NCI-H2196 (cell line): Measurements from ENCODE around the gene MED27.

Source experiments
- DNase-seq: peaks from one replicate; lab custom pipeline; 2025; ENCODE audit not compliant: unreplicated experiment; lab: John Stamatoyannopoulos, UW

The MED27 gene

DNA sequence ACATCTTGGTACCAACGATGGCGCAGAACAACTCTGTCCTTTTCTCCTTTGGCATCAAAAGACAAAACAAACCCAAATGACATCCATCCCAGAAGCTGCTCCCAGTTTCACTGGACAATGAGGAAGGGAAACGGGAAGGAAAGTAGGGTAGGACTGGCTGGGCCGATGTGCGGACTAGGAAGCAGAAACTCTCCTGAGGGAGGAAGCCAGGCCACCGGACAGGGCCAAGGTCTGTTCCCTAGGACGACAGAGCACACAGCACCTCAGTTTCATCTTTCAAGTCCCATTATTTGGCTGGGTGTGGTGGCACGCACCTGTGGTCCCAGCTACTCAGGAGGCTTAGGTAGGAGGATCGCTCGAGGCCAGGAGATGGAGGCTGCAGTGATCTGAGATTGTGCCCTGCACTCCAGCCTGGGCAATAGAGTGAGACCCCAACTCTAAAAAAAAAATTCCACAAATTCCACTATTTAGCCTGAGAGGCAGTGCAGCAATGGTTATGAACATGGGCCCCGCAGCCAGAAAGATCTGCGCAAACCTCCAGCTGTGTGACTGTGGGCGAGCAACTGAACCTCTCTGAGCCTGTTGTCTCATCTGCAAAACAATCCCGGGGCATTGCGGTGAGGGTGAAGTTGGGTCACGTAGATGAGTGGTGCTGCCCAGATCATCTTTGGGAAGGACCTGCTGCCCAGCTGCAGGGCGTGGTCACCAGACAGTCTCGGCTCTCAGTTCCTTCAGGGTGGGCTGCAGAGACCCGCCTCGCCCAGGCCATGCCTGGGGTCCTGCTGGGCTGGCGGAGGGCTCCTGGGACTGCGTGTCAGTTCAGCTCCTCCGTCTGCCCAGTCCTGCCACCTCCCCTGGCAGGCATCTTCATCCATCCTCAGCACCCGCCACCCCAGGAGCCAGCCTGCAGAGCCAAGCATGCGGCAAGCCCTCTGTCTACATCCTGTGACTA is 238.6 kb downstream of the MED27 start:
- DNase-seq = no peak

DNA sequence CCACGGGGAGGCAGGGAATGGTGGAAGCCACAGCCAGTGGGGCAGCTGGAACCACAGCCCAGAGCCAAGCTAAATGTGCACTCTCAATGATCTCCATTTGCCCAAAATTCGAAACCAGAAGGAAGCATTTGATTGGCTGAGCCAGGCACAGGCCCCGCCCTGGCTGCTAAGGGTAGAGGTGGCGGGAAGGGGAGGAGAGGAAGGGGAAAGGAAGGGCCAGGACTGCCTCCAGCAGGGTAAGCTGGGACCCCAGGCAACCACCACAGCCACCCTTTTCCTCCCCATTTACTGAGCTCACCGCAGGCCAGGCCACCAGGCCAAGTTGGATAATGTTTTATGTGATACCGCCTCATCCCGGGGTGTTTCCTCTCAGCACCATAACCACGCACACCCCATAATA is 239.4 kb downstream of the MED27 start:
- DNase-seq = no peak

DNA sequence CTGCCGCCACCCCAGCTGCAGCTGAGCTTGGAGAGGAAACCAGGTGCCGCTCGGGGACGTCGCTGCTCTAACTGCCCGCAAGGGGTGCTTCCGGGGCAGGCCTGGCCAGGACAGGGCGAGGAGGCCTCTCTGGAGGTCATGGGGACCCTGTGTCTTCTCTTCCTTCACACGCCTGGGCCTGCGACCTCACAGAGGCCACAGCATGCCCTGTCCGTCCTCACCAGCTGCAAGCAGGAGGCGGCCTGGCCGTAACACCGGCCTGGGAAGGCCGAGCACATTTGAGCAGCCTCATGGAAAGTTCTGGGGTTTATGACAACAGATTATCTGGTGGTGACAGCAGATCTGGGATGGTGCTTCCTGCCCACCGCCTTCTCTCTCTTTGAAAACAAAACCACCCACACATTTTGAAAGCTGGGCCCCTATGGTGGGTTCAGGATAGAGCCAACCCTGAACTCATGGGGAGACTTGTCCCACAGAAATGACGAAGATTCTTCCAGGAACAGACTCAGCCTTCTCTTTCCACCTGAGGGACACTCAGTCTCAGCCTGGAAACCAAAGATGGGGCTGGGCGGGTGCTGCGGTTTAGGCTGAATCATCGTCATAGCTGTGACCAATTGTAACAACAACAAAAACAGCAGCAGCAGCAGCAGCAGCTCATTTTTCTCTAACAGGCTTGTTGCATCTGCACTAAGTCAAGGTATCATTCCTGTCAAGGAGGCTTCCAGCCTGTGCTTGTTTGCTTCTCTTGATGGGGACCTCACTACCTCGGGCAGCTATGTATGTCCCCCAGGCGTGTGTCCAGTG is 240.2 kb downstream of the MED27 start:
- no peak for DNase-seq

DNA sequence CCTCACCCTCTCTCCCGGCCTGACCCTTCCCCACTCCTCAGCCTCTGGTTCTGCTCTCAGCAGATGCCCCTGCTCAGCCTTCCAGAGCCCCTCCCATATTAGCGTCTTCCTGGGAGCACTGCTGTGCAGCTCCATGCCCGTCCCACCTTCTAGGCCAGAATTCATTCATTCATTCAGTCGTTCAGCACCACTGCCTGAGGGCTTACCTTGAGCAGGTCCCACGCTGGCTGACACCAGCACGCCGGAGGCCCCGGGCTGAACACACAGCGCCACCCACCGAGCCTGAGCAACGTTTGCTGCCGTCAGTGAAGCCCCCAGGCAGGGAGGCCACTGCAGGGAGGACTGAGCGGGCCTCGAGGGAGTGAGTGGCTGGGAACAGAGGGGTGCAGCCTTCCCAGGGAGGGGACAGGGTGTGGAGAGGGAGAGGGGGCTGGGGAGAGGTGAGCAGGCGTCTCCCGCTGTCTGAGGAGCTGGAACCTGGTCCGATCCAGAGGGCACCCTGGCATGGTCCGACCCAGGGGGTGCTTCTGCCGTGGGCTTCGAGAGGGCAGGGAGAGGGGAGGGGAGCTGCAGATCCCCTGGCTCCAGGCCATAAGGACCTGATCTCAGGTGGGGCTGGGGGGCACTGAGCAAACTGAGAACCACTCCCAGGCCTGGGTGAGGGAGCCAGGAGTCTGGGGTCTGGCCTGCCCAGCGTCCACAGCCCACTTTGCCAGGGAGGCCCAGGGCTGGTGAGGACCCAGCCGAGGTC is 241.0 kb downstream of the MED27 start:
- no peak for DNase-seq

DNA sequence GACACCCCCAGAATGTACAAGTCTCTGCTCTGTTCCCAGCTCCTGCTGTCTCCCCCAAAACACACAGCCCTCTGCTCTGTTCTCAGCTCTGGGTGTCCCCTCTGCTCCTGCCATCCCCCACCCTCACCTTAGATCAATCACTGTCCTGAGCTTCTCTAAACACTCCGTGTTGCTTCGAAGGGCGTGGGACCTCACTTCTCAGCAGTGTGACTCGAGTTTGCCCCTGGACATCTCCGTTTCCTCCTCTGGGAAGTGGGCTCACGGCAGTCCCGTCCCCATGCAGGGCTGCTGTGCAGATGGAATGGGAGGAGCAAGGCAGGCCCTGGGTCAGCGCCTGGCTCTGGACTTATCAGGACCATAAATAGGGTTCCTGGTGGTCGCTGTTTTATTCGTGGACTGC is 241.8 kb downstream of the MED27 start:
- DNase-seq = no peak

DNA sequence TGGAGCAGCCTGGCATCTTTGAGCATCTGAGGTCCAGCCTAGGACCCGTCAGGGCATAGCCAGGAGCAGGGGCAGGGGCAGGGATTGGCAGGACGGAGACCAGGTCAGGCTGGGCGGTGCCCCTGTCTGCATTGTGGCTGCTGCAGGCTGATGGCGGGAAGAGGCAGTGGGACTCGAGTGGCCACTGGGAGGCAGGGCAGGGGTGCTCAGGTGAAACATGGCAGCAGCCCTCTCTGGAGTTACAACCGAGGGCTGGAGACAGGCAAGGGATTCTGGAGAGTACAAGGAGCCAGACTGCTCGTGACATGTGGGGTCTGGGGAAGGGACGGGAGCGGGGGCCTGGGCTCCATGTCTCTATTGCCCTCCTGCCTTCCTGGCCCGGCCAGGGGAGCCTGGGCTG is 242.4 kb downstream of the MED27 start:
- peak; percentile 7 for DNase-seq

DNA sequence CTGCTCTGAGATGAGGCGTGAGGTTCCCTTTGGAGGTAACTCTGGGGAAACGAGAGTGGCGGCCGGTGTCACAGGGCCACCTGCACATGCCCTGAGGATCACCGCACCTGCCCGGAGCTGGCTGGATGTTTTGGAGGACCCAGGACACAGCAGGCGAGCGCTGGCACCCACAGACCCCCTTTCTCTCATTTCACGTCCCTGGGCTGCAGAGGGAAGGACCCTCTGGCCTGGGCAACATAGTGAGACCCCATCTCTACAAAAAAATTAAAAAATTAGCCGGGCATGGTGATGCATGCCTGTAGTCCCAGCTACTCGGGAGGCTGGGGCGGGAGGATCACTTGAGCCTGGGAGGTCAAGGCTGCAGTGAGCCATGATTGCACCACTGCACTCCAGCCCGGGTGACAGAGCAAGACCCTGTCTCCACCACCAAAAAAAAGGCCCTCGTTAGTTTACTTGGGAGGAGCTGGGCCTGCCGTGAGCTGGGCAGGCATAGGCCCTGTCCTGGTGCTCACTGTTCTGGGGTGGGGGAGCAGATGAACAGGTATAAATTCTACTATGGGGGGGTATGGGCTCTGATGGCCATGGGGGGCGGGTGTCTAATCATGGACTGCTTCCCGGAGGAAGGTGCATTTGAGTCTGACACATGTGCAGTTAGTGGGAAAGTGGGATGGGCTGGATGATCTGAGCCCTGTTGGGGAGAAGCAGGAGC is 242.9 kb downstream of the MED27 start:
- DNase-seq = no peak

DNA sequence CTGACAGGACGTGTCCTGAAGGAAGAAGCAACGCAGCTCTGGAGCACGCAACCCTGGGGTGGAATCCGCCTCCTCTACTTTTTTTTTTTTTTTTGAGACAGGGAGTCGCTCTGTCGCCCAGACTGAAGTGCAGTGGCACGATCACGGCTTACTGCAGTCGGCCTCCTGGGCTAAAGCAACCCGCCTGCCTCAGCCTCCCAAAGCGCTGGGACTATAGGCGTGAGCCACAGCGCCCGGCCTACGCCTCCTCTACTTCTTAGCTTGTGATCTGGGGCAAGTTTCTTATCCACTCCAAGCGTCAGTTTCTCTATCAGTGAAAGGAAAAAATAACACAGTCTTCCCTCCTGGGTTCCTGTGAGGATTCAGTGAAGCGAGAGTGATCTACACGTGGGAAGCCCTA is 243.6 kb downstream of the MED27 start:
- DNase-seq = no peak

DNA sequence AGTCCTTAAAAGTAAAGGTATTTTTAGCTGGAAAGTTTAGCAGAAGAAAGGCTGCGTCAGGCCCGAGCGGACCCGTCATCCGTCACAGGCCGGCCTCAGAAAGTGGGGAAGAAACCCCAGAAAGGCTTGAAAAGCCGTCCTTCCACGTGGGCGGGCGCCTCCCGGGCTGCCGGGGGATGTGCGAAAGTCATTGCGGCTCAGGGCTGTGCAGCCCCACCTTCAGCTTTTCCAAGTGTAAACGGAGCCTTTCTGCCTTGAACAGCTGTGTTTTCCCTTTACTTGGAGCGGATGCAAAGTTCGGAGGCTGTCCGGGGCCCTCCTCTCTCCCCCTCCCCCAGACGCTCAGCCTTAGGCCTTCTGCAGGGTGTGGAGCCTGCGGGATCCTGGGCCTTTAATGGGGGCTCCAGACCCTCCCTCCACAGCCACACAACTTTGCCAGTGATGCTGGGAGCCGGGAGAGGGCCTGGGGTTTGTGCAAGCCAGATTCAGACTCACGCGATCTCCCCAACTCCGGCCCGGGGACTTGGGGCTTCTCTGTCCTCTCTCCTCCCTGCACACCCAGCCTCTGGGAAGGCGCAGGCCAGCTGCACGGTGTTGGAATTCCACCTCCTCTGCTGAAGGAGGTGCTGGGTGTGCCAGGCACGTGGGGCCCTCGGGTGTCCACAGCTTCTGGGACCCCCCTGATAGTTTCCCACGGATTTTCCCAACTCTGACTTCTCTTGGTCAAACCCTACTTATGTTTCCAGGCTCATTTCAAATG is 244.3 kb downstream of the MED27 start:
- DNase-seq = no peak

DNA sequence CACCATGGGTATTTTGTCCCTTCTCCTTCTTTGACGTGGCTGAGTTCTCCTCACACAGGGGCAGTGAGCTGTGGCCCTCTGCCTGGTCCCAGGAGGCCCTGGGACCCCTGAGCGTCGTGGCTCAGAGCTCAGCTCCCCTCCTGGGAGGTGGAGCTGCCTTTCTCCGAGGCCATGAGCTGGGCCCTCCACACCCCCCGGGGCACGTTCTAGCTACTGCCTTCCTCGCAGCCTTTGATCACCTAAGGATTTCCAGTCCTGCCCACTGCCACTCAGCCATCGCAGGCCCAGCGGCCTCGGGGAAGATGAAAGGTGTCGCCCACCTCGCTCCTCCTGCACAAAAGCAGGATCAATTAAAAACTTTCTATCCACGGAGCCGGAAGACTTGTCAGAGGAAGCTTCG is 244.9 kb downstream of the MED27 start:
- DNase-seq = no peak

DNA sequence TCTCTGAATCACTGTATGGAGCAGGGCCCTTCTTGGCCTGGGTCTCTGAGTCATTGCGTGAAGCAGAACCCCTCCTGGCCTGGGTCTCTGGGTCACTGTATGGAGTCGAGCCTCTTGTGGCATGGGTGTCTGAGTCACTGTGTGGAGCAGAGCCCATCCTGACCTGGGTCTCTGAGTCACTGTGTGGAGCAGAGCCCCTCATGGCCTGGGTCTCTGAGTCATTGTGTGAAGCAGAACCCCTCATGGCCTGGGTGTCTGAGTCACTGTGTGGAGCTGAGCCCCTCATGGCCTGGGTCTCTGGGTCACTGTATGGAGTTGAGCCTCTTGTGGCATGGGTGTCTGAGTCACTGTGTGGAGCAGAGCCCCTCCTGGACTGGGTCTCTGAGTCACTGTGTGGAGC is 245.8 kb downstream of the MED27 start:
- no peak for DNase-seq

DNA sequence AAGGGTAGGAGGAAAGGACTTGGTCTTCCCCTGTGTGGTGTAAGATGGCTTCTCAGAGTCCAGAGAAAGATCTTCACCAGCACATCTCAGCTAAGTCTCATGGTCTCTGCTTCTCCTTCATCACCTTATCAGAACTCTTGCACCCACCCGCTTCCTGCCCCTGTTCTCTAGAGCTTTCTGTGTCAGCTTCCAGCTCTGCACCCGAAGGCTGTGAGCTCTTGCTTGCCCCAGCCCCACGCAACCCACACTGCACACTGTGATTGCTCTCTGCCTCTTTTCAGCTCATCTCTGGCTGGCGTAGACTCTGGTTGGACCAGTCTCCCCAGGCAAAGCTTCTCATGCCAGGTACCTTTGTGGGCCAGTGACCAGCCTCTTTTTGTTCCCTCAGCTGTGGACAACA is 246.6 kb downstream of the MED27 start:
- DNase-seq = no peak

DNA sequence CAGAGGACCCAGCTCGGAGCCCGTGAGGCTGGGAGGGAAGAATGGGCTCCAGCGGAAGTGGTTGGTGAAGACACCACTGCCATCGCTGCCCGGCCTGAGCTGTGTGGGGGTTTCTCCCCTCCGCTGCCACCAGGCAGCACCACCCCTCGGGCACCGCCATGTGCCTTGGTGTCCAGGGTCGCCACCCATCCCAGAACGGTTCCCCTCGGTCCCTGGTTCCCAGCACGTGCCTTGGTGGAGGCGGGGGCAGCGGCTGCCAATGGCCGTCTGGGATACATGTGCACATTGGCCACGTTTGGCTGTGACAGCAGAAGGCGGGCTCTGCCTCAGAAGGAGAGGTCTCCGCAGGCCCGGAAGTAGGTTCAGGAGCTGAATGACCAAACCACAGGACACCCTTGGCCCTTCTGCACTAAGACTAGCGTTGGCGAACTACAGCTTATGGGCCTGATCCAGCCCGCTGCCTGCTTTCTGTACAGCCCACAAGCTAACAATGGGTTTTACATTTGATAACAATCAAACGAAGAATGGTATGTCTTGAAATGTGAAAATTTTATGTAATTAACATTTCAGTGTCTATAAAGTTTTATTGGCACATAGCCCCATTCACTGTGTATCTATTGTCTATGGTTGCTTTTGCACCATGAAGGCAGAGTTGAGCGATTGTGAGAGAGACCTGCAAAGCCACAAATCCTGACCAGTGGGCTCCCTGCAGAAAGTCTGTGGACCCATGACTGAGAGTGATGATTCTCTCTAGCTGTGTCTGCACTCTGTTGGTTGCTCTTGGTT is 248.1 kb downstream of the MED27 start:
- no peak for DNase-seq

DNA sequence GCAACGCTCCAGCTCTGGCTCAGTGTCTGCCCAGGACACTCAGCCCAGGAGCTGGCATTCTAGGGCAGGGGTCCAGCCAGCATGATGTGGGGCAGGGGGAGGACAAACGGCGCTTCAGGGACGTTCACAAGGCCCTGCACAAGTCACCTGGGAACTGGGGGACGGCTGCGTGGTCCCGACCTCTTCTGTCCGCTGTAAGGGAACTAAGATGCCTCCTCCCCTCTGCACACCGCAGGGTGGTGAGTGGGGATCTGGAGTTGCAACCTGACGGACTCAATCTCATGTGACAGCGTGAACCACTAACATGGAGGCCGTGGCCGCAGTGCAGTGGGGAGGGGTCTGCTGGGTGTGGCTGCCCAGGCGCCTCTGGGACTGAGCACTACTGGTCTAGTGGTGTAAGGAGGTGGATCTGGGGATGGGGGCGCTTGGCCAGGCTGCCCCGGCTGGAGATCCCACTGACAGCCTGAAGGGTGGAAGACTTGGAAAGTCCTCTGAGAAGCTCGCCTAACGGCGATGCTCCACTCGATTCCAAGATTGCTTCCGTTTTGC is 251.8 kb downstream of the MED27 start:
- DNase-seq = no peak

DNA sequence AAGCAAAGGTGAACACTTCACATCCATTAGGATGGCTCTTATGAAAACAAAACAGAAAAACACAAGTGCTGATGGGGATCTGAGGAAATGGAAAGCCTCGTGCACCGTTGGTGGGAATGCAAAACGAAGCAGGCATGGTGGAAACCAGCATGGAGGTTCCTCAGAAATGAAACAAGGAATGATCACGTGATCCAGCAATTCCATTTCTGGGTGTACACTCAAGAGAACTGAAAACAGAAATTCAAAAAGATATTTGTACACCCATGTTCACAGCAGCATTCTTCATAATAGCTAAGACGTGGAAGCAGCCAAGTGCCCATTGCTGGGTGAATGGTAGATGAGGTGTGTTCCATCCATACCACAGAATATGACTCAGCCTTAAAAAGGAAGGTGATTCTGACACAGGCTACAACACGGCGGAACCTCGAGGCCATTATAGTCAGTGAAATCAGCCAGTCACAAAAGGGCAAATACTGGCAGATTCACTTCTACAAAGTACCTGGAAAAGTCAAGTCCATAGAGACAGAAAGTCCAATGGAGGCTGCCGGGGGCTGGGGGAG is 252.6 kb downstream of the MED27 start:
- no peak for DNase-seq

DNA sequence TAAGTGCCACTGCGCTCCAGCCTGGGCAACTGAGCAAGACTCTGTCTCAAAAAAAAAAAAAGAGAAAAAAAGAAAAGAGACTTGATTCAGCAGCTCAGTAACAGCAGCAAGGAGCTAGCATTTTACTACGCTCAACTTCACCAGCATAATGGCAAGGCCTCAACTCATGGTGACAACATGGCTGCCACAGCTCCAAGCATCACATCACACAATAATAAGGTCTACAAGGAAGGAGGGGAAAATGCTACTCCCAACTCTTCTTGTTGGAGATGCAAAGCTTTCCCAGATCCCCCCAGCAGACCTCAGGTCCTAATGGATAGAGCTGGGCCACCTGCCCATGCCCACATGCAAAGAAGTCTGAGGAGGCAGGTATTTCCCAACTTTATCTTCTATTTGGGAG is 253.6 kb downstream of the MED27 start:
- DNase-seq = no peak

DNA sequence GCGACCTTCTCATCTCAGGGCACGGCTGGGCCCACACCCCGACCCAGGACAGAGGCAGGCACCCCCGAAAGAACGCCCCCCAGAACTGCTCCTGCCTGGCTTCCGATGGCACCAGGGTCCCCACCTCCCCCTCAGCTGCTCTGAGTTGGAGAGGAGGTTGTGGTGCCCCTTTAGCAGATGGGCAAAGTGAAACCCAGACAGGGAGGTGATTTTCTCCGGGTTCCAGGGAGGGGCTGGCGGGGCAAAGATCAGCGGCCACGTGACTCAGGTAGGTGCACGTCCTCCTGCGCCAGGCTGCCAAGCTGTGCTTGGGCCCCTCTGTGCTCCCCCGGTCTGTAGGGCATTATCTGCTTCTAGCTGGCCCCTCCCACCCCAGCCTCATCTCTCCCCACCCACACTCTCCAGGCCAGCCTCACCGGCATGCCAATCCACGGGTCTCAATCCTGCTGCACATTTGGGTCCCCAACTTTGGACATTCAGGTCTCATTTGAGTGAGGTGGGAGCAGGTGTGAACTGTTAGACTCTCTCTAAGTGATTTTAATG is 254.6 kb downstream of the MED27 start:
- no peak for DNase-seq

DNA sequence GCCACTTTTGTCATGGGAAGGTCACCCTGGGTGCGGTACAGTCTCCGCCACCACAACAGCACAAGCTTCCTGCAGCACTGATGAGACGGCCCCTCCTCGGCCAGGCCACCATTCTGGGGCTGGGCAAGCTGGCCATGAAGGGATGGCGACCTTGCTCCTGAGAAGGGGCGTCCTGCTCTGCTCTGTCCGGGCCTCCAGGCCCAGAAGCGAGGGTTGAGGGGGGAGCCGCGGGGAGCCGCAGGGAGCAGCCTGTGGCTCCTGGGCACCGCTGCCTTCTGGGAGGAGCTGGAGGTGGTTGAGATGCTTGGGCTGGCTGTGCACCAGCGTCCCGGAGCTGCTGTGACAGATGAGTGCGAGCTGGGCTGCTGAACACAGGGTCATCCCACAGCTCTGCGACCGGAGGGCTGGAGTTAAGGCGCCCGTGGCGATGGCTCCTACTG is 255.5 kb downstream of the MED27 start:
- no peak for DNase-seq
